ENCODE data around the gene SMIM38.

DNA sequence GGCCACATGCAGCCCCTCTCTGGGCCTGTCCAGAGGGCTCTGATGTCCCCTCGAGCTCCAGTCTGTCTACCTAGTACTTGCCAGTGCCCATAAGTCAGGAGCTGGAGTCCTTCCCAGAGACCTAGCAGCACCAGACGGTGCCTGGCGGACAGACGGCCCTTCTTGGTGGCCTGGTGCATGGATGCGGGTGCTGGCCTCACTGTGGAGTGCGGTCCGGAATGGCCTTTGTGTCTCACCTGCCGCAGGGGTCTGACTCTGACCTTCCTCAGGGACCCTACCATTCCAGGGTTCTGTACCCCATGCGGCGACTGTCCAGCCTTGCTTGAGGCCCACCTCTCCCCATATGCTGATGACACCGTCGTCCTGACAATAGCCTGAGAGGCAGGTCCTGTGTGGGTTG lies 29.4 kb upstream of the SMIM38 start:
- TF ChIP-seq, protein P1, sequence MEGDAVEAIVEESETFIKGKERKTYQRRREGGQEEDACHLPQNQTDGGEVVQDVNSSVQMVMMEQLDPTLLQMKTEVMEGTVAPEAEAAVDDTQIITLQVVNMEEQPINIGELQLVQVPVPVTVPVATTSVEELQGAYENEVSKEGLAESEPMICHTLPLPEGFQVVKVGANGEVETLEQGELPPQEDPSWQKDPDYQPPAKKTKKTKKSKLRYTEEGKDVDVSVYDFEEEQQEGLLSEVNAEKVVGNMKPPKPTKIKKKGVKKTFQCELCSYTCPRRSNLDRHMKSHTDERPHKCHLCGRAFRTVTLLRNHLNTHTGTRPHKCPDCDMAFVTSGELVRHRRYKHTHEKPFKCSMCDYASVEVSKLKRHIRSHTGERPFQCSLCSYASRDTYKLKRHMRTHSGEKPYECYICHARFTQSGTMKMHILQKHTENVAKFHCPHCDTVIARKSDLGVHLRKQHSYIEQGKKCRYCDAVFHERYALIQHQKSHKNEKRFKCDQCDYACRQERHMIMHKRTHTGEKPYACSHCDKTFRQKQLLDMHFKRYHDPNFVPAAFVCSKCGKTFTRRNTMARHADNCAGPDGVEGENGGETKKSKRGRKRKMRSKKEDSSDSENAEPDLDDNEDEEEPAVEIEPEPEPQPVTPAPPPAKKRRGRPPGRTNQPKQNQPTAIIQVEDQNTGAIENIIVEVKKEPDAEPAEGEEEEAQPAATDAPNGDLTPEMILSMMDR (IDR thresholded peaks at IDR 0.05), result no peak
- no peak for TF ChIP-seq POLR2A (IDR thresholded peaks at IDR 0.05)
